ENCODE data around the gene ASPSCR1. TPM values are rescaled to one million over a fixed set of nuclear protein-coding genes. Genes with fewer than 3 reads are reported as not detected.

ASPSCR1 gene
- total RNA-seq, 2 donors from 2014 or later, result 14.1 to 18.8 TPM

DNA sequence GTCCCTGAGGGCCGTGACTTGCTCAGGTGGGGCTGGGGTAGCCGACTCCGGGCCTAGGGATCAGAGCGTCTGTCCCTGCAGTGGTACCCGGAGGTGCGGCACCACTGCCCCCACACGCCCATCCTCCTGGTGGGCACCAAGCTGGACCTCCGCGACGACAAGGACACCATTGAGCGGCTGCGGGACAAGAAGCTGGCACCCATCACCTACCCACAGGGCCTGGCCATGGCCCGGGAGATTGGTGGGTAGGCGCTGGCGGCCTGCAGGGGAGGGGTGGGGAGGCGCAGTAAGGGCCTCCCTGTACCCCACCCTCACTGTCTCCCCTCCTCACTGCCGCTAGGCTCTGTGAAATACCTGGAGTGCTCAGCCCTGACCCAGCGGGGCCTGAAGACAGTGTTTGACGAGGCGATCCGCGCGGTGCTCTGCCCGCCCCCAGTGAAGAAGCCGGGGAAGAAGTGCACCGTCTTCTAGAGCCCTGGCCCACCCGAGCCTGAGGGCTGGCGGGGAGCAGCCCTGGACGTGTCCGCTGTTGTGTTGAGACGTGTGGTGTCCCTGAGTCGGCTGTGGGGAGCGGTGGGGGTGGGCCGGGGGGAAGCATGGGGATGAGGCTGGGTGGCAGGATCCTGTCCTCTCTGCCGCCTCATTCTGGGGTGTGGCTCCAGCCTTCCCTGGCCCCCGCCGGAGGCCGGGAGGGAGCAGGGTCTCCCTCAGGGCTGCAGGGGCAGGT is 56.1 kb downstream of the ASPSCR1 start:
- DNase-seq (ENCODE audit: low spot score), result no peak
- H3K27me3 ChIP-seq, result no peaks in the 10 kb centered on the region
- no peak overlapping the region for H3K27ac ChIP-seq
- no peak overlapping the region for H3K4me3 ChIP-seq
- TF ChIP-seq, protein P1, sequence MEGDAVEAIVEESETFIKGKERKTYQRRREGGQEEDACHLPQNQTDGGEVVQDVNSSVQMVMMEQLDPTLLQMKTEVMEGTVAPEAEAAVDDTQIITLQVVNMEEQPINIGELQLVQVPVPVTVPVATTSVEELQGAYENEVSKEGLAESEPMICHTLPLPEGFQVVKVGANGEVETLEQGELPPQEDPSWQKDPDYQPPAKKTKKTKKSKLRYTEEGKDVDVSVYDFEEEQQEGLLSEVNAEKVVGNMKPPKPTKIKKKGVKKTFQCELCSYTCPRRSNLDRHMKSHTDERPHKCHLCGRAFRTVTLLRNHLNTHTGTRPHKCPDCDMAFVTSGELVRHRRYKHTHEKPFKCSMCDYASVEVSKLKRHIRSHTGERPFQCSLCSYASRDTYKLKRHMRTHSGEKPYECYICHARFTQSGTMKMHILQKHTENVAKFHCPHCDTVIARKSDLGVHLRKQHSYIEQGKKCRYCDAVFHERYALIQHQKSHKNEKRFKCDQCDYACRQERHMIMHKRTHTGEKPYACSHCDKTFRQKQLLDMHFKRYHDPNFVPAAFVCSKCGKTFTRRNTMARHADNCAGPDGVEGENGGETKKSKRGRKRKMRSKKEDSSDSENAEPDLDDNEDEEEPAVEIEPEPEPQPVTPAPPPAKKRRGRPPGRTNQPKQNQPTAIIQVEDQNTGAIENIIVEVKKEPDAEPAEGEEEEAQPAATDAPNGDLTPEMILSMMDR (IDR thresholded peaks at IDR 0.05), result no peak
- peaks cover 0 to 38% of the 10 kb centered on the region in 2 donors for H3K4me1 ChIP-seq
- no peaks in the 10 kb centered on the region for H3K9me3 ChIP-seq
- H3K36me3 ChIP-seq, result no peaks in the 10 kb centered on the region

DNA sequence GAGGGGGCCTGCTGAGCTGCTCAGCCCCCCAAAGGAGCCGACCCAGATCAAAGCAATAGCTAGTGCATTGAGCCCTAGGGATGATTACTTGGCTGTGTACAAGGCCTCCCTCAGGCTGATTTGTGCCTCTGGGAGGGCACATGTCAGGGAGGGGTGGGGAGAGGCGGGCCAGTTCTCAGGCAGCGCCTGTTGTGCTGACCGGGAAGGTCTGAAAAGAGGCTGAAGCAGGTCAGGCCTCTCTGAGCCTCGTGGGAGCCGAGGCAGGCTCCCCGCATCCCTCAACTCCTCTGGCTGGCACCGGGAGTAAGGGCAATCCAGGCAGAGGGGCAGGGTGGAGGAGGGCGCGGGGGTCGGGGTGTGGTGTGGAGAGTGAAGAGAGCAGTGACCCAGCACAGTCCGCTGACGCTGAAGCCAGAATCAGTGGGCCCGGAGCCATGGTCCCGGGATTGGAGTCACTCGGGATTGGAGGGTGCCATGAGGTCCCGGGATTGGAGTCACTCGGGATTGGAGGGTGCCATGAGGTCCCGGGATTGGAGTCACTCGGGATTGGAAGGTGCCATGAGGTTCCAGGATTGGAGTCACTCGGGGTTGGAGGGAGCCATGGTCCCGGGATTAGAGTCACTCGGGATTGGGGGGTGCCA is 57.1 kb downstream of the ASPSCR1 start:
- Histone ChIP-seq H3K27me3 (no peaks in the 10 kb centered on the region), H3K9me3 (no peaks in the 10 kb centered on the region), H3K4me1 (peaks cover 0 to 38% of the 10 kb centered on the region in 2 donors), H3K4me3 (no peak overlapping the region), H3K27ac (no peak overlapping the region), H3K36me3 (no peaks in the 10 kb centered on the region)
- TF ChIP-seq, protein P1 (IDR thresholded peaks at IDR 0.05), result no peak
- DNase-seq (ENCODE audit: low spot score), result no peak

DNA sequence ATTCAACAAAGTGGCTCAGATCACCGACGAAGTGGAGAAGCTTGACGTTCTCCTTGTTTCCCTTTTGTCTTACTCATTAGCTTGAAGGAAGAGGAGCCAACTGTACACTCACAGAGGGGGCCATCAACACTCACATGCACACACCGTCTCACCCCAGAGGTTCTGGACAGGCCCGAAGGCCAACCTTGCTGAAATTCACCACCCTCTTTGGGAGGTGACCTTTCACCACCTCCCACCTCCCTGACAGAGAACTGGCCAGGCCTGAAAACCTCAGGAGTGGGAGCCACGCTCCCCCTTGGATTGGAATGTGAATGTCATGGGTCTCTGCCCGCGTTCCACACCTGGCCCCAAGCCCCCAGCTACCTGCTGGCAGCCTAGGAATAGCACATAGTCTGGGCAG is 58.1 kb downstream of the ASPSCR1 start:
- Histone ChIP-seq H3K27ac (no peak overlapping the region), H3K4me1 (peaks cover 0 to 31% of the 10 kb centered on the region in 2 donors), H3K27me3 (no peaks in the 10 kb centered on the region)

DNA sequence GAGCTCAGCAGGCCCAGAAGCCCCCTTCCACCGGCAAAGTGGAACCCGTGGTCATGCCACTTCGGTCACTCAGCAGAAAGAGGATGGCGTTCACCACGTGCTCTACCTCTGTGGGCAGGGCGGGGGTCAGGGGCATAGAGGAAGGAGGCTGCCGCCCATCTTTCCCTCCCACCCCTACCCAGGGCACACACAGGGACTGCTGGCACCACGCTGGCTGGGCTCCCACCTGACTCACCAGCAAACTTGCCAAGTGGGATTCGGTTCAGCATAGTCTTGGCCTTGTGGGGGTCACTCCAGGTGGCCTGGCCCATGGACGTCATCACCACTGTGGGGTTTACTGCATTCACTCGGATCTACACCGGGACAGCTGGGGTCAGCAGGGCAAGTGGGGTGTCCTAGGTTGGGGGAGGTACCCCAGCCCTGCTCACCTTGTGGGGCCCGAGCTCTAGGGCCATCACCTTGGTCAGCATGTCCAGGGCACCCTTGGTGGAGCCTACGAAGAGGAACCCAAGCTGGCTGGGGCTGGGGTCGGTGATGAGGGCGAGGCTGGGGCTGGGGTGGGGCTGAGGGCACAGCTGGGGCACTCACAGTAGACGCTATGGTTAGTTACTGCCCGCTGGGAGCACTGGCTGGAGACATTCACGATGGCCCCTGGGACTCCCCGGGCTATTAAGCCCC is 58.7 kb downstream of the ASPSCR1 start:
- TF ChIP-seq, protein P1 (IDR thresholded peaks at IDR 0.05), result no peak
- no peaks in the 10 kb centered on the region for H3K9me3 ChIP-seq
- H3K4me3 ChIP-seq, result peak overlapping the region; percentile 68 to 71
- H3K4me1 ChIP-seq, result peaks cover 0 to 25% of the 10 kb centered on the region in 2 donors
- H3K27ac ChIP-seq, result peak overlapping the region; percentile 94 to 98
- DNase-seq (ENCODE audit: low spot score), result no peak
- H3K36me3 ChIP-seq, result no peaks in the 10 kb centered on the region
- no peaks in the 10 kb centered on the region for H3K27me3 ChIP-seq

More for the DNA sequence above, 58.1 kb downstream of the ASPSCR1 start:
- no peaks in the 10 kb centered on the region for H3K36me3 ChIP-seq
- H3K9me3 ChIP-seq, result no peaks in the 10 kb centered on the region
- no peak for DNase-seq (ENCODE audit: low spot score)
- TF ChIP-seq, protein P1 (IDR thresholded peaks at IDR 0.05), result no peak
- no peak overlapping the region for H3K4me3 ChIP-seq

DNA sequence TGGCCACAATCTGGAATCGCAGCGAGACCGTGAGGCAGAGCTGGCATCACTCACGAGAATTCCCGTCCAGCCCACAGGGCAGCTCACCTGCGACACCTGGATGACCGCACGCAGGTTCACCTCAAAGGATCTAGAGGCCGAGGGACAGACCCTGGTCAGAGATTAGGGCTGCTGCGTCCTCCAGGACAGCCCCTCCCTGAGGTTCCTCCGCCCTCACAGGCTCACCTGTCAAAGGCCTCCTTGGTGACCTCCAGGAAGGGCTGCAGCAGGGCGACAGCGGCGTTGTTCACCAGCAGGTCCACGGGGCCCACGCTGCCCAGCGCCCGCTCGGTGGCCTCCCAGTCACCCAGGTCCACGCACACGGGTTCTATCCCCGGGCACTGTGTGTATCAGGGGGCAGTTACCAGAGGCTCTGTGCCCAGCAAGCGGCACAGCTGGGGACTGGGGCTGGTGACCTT is 59.2 kb downstream of the ASPSCR1 start:
- H3K27me3 ChIP-seq, result no peaks in the 10 kb centered on the region
- H3K9me3 ChIP-seq, result no peaks in the 10 kb centered on the region
- H3K4me1 ChIP-seq, result peaks cover 0 to 24% of the 10 kb centered on the region in 2 donors
- H3K27ac ChIP-seq, result peak overlapping the region; percentile 94 to 98
- DNase-seq (ENCODE audit: low spot score), result no peak
- no peaks in the 10 kb centered on the region for H3K36me3 ChIP-seq
- H3K4me3 ChIP-seq, result peak overlapping the region; percentile 68 to 71
- TF ChIP-seq, protein P1 (IDR thresholded peaks at IDR 0.05), result no peak
